Stimulated activated CD4-positive, alpha-beta T cell treated with anti-CD3 and anti-CD28 coated beads, Interleukin-12 subunit alpha, Interleukin-12 subunit beta, amount 100 ng/mL, for 48 hours (primary cell): Measurements from ENCODE around the gene WIPF2.

Source experiments
- DNase-seq, 3 donors: peaks; one replicate each; pipeline ENCODE4 v3.0.0-alpha.2; 2020; ENCODE audit warnings: low read depth in 2 of 3, low spot score in 1 of 3

WIPF2 gene, protein sequence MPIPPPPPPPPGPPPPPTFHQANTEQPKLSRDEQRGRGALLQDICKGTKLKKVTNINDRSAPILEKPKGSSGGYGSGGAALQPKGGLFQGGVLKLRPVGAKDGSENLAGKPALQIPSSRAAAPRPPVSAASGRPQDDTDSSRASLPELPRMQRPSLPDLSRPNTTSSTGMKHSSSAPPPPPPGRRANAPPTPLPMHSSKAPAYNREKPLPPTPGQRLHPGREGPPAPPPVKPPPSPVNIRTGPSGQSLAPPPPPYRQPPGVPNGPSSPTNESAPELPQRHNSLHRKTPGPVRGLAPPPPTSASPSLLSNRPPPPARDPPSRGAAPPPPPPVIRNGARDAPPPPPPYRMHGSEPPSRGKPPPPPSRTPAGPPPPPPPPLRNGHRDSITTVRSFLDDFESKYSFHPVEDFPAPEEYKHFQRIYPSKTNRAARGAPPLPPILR

DNA sequence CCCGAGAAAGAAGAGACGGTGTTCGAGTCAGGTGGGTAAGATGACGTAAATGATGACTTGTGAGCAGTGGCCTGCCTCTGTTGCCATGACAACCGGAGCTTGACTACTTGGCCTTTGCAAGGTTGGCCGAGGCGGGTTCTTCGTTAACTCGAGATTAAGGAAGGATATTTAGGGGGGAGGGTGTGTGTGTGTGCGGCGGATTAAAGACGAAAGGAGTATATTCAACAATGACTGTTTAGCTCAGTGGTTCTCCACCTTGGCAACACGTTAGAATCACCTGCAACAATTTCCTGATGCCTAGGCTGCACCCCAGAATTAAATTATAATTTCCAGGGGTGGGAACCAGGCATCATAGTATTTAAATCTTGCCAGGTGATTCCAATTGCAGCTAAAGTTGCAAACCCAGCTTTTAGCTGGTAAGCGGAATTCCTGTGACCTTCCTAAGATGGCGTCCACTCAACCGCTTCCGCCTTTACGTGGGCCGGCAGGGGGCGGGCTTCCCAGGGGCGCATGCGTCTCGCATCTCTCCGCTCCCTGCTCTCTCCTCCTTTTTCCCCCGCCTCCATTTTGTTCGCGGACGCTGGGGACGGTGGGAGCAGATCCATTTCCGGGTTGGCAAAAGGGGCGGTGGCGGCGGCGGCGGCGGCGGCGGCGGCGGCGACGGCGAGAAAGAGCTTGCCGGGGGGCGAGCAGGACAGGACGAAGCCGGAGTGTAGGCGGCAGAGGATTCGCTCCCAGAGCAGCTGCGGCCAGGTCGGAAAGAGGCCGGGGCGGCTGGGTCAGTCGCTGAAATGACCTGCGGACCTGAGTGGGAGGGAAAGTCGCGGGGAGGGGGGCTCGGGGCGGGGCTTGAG is at the start of gene WIPF2:
TSS of gene WIPF2 (plus strand) at position 565 of the 854 bp plus-strand sequence. CDS start 37,156 bp downstream, outside the sequence.
- peak; percentile 94 to 96 (median 95) for DNase-seq

DNA sequence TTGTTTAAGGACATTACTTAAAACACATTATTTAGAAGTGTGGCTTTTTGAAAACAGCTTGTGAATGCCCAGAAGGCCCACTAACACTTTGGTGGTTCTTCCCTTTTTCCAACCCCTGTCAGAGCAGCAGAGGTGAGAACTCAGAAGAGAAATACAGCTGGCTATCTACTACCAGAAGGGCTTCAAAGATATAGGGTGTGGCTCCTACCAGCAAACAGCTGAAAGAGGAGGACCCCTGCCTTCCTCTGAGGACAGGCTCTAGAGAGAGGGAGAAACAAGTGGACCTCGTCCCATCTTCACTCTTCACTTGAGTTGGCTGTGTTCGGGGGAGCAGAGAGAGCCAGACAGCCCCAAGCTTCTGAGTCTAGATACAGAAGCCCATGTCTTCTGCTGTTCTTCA is 48.8 kb upstream of the WIPF2 start:
- DNase-seq = no peak

DNA sequence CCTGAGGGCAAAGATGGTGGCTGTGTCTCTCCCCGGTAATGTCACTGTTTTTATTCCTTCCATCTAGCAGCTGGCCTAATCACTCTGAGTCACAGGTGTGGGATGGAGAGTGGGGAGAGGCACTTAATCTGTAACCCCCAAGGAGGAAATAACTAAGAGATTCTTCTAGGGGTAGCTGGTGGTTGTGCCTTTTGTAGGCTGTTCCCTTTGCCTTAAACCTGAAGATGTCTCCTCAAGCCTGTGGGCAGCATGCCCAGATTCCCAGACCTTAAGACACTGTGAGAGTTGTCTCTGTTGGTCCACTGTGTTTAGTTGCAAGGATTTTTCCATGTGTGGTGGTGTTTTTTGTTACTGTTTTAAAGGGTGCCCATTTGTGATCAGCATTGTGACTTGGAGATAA is 47.4 kb upstream of the WIPF2 start:
- no peak for DNase-seq

DNA sequence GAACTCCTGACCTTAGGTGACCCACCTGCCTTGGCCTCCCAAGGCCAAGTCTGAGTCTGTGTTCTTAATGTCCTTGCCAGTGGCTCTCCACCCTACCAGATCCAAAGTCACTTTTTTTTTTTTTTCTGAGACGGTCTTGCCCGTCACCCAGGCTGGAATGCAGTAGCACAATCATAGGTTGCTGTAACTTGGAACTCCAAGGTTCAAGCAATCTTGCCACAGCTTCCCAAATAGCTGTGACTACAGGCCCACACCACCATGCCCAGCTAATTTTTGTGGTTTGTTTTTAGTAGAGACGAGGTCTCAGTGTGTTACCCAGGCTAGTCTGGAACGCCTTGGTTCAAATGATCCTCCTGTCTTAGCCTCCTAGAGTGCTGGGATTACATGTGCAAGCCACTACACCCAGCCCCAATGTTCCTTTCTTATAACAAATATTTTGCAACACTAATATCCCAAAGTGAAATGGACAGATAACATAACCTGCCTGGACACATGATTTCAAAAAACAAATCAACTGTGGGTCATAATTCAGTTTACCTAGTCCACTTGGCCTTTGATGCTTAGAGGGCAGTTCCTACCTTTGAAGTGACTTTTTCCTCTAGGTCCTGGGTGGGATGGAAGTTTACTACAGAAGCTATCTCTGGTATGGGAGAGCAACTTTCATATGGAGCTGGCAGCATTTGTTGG is 45.9 kb upstream of the WIPF2 start:
- no peak for DNase-seq

DNA sequence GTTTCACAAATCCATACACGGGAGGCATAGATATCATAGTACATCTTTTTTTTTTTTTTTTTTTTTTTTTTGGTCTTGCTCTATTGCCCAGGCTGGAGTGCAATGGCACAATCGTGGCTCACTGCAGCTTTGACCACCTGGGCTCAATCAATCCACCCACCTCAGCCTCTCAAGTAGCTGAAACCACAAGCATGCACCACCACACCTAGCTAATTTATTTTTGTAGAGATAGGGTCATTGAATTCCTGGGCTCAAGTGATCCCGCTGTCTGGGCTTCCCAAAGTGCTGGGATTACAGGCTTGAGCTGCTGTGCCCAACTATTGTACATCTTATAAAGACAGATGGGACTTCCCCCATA is 45.3 kb upstream of the WIPF2 start:
- no peak for DNase-seq

DNA sequence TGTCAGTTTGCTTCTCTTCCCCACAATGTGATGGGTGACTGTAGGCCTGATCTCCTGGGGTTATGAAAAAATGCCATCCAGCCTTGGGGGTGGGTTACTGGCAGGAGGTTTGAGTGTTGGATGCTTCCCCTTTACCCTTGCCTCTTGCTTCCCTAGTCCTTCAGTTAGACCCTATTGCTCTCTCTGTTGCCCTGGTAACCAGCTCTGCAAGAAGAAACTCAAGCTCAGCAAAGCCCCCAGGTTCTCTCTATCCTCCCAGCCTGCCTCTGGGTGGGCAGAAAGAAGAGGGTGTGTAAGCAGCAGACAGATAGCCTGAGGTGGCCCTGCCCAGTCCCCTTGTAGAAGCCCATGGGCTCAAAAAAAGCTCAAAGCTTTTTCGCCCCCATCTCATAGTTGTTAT is 44.6 kb upstream of the WIPF2 start:
- no peak for DNase-seq

DNA sequence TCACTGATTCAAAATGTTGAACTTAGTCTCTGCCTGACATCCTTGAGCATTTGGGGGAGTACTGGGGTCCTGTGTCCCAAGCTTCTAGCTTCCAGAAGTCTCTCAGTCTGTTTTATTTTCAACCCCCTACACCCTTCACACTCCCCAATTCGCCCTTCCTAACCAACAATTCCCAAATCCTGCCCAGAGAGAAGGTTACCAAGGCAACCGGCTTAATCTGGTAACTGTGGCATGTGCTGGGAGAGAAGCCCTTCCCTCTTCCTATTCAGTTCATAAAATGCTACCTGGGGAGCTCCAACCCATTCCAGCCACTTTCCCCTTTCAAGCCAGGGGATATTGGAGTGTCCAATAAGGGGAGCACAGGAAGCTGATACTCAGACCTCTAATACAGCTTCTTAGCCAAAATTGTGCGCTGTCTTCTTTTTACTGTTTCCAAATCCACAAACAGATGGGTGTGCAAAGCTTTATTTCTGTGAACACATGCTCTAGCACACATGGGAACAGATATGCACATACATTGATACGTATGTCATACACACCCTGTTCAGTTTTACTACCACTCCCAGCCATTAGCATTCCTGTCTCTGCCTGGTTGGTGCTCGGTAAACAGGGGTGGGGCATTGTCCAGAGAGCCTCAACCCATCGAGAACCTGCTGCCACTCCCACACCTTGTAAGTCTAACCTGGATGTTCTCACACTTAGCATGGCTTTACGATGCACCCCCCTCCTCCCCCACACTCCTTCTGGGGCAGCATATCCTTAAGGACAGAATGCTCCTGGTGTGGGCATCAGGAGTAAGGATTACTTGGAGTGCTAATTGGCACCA is 43.0 kb upstream of the WIPF2 start:
- DNase-seq = no peak

DNA sequence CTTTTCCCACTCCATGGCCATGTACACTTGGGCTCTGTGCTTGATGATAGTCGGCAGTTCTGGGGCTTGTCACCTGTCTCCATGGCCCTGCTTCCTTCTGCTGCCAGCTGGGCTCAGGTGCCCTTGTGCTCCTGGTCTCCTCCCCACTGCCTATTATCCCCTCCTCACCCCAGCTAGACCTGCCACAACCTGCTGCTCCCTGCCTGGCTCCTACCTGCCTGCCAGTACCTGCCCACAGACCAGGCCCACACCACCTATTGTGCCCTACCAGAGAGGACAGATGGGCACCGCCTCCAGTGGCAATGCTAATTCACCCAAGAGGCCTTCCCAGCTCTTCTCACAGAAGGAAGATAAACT is 42.4 kb upstream of the WIPF2 start:
- DNase-seq = no peak

DNA sequence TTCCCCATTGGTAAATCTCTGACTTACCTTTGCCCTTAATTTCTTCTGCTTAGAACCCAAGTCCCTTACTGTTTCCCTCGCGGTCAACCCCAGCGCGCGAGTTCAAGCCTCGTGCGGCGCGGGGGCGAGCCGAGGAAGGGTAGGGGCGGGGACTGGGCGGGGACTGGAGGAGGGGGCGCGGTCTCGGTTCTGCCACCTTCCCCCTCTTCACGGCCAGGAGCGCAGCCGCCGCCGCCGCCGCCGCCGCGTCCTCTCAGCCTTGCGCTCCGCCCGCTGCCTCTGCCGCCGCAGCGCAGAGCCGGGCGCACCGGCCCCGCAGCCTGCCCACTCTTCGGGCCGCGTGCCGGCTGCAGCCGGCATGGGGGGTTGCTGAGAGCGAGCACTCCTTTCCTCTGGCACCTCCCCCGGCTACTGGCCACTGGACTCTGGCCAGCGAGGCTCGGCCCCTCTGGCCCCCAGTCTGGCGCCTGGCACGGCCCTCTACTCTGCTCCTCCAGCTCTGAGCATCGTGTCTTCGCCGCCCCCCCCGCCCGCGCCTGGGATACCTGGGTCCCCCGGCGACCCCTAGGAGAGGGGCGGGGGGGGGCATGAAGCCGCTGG is 41.7 kb upstream of the WIPF2 start, which contains the start of gene RAPGEFL1:
TSS of gene RAPGEFL1 (plus strand) at position 196 of the 600 bp plus-strand sequence. CDS start at position 588, 392 bp downstream.
- peak; percentile 77 to 86 (median 86) for DNase-seq

DNA sequence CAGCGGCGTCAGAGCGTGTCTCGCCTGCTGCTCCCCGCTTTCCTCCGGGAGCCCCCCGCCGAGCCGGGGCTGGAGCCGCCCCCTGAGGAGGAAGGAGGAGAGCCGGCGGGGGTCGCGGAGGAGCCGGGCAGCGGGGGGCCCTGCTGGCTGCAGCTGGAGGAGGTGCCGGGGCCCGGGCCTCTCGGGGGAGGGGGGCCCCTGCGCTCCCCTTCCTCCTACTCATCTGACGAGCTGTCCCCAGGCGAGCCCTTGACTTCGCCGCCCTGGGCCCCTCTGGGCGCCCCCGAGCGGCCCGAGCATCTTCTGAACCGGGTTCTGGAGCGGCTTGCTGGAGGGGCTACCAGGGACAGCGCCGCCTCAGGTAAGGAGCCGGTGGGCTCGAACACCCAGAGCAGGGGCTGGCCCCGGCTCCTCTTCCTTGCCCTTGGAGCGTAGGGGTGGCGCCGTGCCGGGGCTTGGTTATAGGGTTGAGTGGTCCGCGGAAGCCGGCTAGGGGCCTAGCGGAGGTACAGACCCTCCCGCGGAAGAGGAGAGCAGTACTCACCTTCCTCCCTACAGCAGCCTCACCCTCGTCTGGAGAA is 41.0 kb upstream of the WIPF2 start:
- DNase-seq = no peak

DNA sequence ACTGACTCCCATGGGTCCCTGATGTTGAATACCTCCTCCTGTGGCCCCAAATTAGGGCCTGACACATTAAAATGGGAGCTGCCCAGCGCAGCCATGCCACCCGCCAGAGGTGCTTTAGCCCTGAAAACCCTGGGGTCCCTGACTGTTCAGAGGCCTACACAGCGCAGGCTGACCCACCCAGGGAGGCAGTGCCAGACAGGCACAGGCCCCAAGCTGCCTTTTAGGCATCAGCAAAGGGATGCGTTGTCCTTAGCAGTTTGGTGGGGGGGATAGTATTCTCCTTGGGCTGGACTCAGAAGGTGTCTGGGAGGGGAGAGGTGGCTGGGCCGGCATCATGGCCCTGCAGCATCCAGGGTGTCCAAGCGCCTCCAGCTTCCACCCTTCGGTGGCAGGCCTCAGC is 40.4 kb upstream of the WIPF2 start:
- no peak for DNase-seq

DNA sequence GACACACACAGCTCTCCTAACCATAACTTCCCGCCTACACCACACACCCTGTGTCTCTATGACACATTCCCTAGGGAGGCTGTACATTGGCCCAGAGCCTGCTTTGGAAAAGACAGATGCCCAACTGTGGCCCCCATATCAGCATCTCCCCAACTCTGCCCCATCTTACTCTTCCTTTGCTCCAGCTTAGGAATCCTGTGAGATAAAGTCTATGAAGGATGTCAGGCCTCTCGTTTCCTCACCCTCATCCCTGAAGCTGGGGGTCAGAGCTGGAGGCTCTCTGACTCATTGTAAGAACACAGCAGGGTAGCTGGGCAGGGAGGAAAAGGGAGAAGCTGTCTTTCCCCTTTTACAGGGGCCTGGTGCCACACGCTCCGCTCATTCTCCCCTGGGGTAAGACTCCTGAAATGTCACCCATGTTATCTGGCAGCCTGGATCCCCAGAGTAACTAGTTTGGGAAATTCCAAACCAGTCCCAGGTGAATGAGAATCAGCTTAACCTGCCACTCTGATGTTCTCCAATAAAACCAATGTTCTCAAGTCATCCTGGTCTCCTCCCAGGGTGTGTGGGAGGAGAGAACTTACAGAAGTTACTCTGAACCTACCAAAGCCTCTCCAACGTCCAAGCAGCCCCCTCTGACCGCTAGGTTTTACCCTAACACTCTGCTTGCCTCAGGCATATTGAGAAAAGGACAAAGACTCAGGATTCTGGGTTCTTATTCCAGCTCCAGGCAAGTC is 39.0 kb upstream of the WIPF2 start:
- no peak for DNase-seq

DNA sequence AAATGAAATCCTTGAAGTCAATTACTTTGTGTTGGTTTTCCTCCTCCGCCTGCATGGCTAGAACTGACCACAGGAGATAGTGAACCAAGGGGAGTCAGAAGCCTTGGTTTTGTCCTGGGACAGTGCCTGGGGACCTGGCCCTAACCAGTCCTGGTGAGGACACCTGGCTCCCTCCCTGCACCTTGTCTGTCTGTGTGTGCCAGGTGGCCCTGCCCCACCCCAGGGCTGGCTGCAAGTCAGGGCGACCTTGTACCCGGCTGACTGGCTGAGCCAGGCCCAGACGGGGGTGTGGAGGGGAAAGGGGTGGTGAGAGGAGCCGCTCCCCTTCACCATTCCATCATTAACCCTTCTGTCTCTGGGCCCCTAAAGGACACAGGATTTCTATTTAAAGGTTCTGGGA is 38.4 kb upstream of the WIPF2 start:
- DNase-seq = no peak

DNA sequence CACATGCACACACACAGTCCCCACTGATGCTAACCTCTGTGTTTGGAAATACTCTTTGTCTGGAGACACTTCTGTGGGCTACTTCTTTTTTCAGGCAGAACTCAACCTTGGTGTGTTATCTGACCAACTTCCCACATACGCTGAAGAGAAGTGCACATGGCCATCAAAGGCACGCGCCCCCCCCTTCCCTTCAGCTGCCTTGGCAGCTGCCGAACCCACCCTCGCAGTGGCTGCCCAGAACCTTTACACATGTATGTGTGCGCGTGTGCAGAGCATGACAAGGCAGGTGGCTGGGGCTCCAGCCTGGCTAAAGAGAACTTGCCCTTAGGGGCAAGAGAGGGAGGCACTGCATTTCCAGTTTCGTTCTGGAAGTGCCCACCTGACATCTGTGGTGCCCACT is 37.9 kb upstream of the WIPF2 start:
- no peak for DNase-seq

DNA sequence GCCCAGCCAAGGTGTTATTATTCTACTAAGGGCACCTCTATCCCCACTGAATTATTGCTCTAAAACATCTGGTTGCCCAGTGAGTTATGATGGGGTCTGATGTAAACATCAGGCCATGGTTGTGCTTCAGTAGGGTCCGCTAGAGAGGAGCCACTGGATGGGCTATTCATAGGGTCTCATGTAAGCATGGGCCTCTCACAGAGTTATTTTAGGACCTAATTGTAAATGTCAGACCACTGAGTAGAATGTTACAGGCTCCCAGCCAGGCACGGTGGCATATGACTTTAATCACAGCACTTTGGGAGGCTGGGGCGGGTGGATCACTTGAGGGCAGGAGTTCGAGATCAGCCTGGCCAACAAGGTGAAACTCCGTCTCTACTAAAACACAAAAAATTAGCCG is 36.5 kb upstream of the WIPF2 start:
- DNase-seq = no peak

DNA sequence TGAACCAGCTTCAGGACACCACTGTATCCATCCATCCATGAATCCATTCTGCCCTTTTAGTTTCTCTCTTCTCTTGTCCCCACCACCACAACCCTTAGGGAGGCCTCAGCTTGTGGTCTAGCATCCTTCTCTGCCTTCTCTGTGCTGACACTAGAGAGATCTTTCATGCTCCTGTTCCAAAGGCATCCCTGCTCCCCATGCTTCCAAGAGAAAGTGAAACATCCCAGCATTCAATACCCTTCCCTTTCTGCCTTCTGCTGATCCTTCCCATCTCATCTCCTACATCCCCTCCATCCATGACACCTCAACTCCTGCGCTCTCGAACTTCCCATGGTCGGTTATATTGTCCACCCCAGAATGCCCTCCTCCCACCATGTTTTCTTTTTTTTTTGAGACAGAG is 31.9 kb upstream of the WIPF2 start:
- DNase-seq = no peak

DNA sequence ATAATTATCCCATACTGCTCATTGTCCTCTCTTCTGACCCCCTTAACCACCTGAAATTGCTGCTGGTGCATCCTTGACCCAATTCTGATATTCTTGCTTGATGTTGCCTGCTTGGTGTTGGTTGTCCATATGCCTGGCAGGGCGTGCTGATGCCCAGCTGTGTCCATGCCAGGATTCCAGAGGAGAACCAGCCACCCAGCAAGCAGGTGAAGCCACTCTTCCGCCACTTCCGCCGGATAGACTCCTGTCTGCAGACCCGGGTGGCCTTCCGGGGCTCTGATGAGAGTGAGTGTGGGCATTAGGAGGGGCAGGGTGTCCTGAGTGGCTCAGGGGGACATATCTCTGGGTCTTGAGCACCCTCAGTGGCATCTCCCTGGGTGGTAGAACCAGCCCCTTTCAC is 30.4 kb upstream of the WIPF2 start:
- no peak for DNase-seq

DNA sequence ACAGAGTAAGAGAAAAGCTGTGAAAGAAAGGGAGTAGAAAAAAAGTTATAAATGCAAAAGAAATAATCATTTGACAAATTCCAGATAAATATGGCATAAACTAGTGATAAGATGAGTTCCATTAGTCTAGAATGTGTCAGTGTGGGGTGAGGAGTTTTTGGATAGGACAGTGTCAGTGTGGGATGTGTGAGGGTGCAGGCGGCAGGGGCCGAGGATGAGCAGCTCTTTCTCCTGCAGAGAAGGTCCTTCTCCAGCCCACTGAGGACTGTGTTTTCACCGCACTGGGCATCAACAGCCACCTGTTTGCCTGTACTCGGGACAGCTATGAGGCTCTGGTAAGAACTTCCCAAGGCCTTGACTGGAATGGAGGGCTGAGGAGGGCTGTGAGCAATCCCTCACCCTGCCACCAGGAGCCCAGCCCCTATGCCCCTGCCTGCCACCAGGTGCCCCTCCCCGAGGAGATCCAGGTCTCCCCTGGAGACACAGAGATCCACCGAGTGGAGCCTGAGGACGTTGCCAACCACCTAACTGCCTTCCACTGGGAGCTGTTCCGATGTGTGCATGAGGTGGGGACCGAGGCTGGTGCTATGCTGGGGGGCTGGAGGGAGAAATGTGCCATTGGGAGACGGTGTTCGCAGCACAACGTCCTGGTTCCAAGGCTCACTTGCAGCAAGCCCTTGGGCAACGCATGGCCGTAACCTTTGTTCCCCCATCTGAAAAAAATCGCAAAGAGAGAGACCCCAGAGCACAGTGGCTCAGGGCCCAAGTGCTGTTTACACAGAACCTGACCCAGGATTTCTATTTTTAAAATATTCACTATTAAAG is 28.7 kb upstream of the WIPF2 start:
- DNase-seq = no peak
